Ecto neural progenitor cell (in vitro differentiated cells): ENCODE results near the gene SLC12A7.
"Not testable (repeated sequence)": the region's sequence is repeated elsewhere in the genome, so short reads cannot be mapped to it uniquely, and the experiment has no call there.

Experiments
- DNase-seq: peaks from one replicate; pipeline ENCODE4 v3.0.0-alpha.2; 2018; ENCODE audit warnings: low spot score

Gene SLC12A7

GRCh38 chr5:1034986-1035385 is 76.9 kb downstream of the SLC12A7 start:
- no peak for DNase-seq

- DNase-seq: no peak
Observed at GRCh38 chr5:1034421-1034905, 77.4 kb downstream of the SLC12A7 start.

- no peak for DNase-seq
Observed at GRCh38 chr5:1033606-1034420, 78.0 kb downstream of the SLC12A7 start.

GRCh38 chr5:1033178-1033577 is 78.7 kb downstream of the SLC12A7 start:
- no peak for DNase-seq

- no peak for DNase-seq
Observed at GRCh38 chr5:1032551-1033027, 79.3 kb downstream of the SLC12A7 start.

GRCh38 chr5:1032011-1032410 is 79.9 kb downstream of the SLC12A7 start:
- DNase-seq: no peak

GRCh38 chr5:1031306-1031959 is 80.4 kb downstream of the SLC12A7 start:
- no peak for DNase-seq

GRCh38 chr5:1030801-1031271 is 81.0 kb downstream of the SLC12A7 start:
- no peak for DNase-seq

GRCh38 chr5:1029945-1030625 is 81.8 kb downstream of the SLC12A7 start:
- no peak for DNase-seq

- DNase-seq: no peak
Observed at GRCh38 chr5:1029282-1029944, 82.5 kb downstream of the SLC12A7 start.

- DNase-seq: no peak
Observed at GRCh38 chr5:1028481-1029281, 83.2 kb downstream of the SLC12A7 start.

GRCh38 chr5:1027631-1028441 is 84.0 kb downstream of the SLC12A7 start:
- DNase-seq: no peak

- no peak for DNase-seq
Observed at GRCh38 chr5:1026700-1027621, 84.9 kb downstream of the SLC12A7 start.

GRCh38 chr5:1021969-1022336 is 89.9 kb downstream of the SLC12A7 start:
- not testable (repeated sequence) for DNase-seq

GRCh38 chr5:1021136-1021968 is 90.5 kb downstream of the SLC12A7 start:
- no peak for DNase-seq

- no peak for DNase-seq
Observed at GRCh38 chr5:1020452-1020961, 91.4 kb downstream of the SLC12A7 start.

- DNase-seq: no peak
Observed at GRCh38 chr5:1019001-1019905, 92.6 kb downstream of the SLC12A7 start.
